T-cell (primary cell): ENCODE data around the gene ELAPOR1. TPM values are rescaled to one million over a fixed set of nuclear protein-coding genes. Genes with fewer than 3 reads are reported as not detected.
"Not testable (repeated sequence)": the region's sequence is repeated elsewhere in the genome, so short reads cannot be mapped to it uniquely, and the experiment has no call there.

Experiments
- ATAC-seq, 4 experiments: fragments of 200-7000 bp in 3 of 4; fragments of 150-1000 bp in 1 of 4; cut with Tn5 transposase; replicated peaks in 1 of 4; 1 replicate in 3 of 4; 2 replicates in 1 of 4; pipeline ENCODE4 v1.10.0; 2021; ENCODE audit warnings: moderate library complexity in 3 of 4, mild to moderate bottlenecking in 2 of 4, moderate number of reproducible peaks in 1 of 4
- CTCF ChIA-PET, 2 donors: fragments of 300-600 bp; sonication (Branson Sonifier 250); formaldehyde crosslinking; loops; one replicate each; lab custom pipeline; 2022; ENCODE audit warnings: antibody characterized with exemption in 2 of 2; lab: Charles Lee
- POLR2A ChIA-PET, 2 donors: fragments of 300-600 bp; sonication (Branson Sonifier 250); formaldehyde crosslinking; loops; one replicate each; lab custom pipeline; 2022; ENCODE audit warnings: antibody characterized with exemption in 2 of 2; lab: Charles Lee
- DNase-seq, 35 experiments: peaks; one replicate each; pipeline versions ENCODE4 v3.0.0 to v3.0.0-alpha.2; 2013 to 2023
- H3K27ac ChIP-seq: one replicate; pipeline ENCODE4 v1.5.1; 2013; ENCODE audit warnings: low read length
- H3K27me3 ChIP-seq, 2 experiments: replicated peaks in 1 of 2; 1 replicate in 1 of 2; 2 replicates in 1 of 2; pipeline versions ENCODE4 v1.6.1 to v1.7.0; 2013; ENCODE audit warnings: low read length in 1 of 2, mixed read lengths in 1 of 2; ENCODE audit not compliant: control insufficient read depth in 2 of 2, insufficient read depth in 2 of 2; ENCODE audit errors: extremely low read depth in 1 of 2
- H3K36me3 ChIP-seq, 2 donors: 1 replicate in 1 of 2; 2 replicates in 1 of 2; pipeline versions ENCODE4 v1.6.1 to v1.7.0; 2013; ENCODE audit warnings: low read length in 1 of 2; ENCODE audit not compliant: control insufficient read depth in 2 of 2, insufficient read depth in 1 of 2; ENCODE audit errors: extremely low read depth in 1 of 2
- H3K4me1 ChIP-seq, 2 experiments: 1 replicate in 1 of 2; 2 replicates in 1 of 2; pipeline versions ENCODE4 v1.6.1 to v1.7.0; 2013; ENCODE audit warnings: low read length in 2 of 2, mixed read lengths in 1 of 2; ENCODE audit not compliant: insufficient read depth in 2 of 2, control insufficient read depth in 1 of 2; ENCODE audit errors: extremely low read depth in 1 of 2
- H3K4me3 ChIP-seq, 2 donors: 1 replicate in 1 of 2; 2 replicates in 1 of 2; pipeline versions ENCODE4 v1.5.1 to v1.7.0; 2013; ENCODE audit warnings: mild to moderate bottlenecking in 2 of 2, low read length in 1 of 2, moderate library complexity in 1 of 2; ENCODE audit not compliant: control insufficient read depth in 1 of 2; ENCODE audit errors: extremely low read depth in 1 of 2
- H3K9me3 ChIP-seq: 2 replicates; pipeline ENCODE4 v1.7.0; 2013
- H3K27ac Mint-ChIP-seq, 2 donors: one replicate each; pipeline ENCODE4 v1.8.0; 2020 to 2021; ENCODE audit warnings: mild to moderate bottlenecking in 2 of 2, mixed read lengths in 2 of 2
- H3K27me3 Mint-ChIP-seq, 2 donors: one replicate each; pipeline ENCODE4 v1.8.0; 2021 to 2022; ENCODE audit warnings: mixed read lengths in 2 of 2
- H3K36me3 Mint-ChIP-seq: one replicate; pipeline ENCODE4 v1.8.0; 2021; ENCODE audit warnings: mixed read lengths
- H3K4me1 Mint-ChIP-seq, 3 donors: one replicate each; pipeline ENCODE4 v1.8.0; 2020 to 2022; ENCODE audit warnings: mixed read lengths in 3 of 3, mild to moderate bottlenecking in 1 of 3
- H3K4me3 Mint-ChIP-seq, 3 donors: one replicate each; pipeline ENCODE4 v1.8.0; 2020 to 2022; ENCODE audit warnings: mild to moderate bottlenecking in 3 of 3, mixed read lengths in 3 of 3, moderate library complexity in 3 of 3
- H3K9me3 Mint-ChIP-seq, 3 donors: one replicate each; pipeline ENCODE4 v1.8.0; 2020 to 2022; ENCODE audit warnings: mixed read lengths in 3 of 3
- WGBS: methylation state at CpG from one replicate; pipeline ENCODE4 v1.1.5; 2013; ENCODE audit warnings: missing lambda C conversion rate; ENCODE audit not compliant: insufficient coverage; 5-methylcytosine and 5-hydroxymethylcytosine counted together
- total RNA-seq, 35 experiments: library from RNA in 6 of 35; stranded (reverse) in 6 of 35; fragments of 120-200 nt in 1 of 35; gene quantifications; one replicate each; pipeline versions ENCODE4 v1.2.1 to v1.2.4 and lab custom pipeline; 2013 to 2026

The ELAPOR1 gene
- total RNA-seq, 5 donors from 2014 or later (not counting 1 experiment from before 2014, with no cell fraction given), result 8.1 to 21.4 (median 16.1) TPM

DNA sequence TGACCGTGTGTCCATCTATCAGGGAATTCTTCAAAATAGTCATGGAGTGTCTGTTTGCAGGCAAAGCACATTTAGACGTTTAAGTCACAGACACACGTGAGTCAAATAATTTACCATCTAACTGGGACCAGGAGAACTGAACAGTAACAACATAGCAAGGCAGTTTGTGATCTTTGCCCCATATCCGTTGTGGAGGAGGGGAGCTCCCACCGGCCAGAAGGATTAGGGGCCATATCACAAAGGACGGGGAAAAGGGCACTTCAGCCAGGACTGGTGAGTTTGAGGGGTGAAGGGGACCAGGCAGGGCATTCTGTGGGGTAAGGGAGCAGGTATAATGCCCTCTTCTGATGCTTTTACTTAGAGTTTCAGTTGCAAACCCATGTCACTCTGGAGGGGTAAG is 22.9 kb downstream of the ELAPOR1 start:
- CTCF ChIA-PET, result no interaction called here
- Mint-ChIP-seq H3K27ac (no peak overlapping the region), H3K36me3 (peaks cover 7% of the 10 kb centered on the region), H3K9me3 (no peaks in the 10 kb centered on the region), H3K27me3 (no peaks in the 10 kb centered on the region), H3K4me3 (no peak overlapping the region), H3K4me1 (peaks cover 5 to 13% (median 12%) of the 10 kb centered on the region in 3 donors)
- peaks cover 0 to 3% of the 10 kb centered on the region in 2 experiments for H3K4me1 ChIP-seq
- no peak overlapping the region for H3K4me3 ChIP-seq
- DNase-seq, result no peak
- H3K27me3 ChIP-seq, result no peaks in the 10 kb centered on the region
- H3K27ac ChIP-seq, result no peak overlapping the region
- H3K36me3 ChIP-seq, result no peaks in the 10 kb centered on the region
- WGBS, result 96% methylated on average over 5 of the region's 6 CpGs
- POLR2A ChIA-PET, result no interaction called here
- H3K9me3 ChIP-seq, result no peaks in the 10 kb centered on the region
- no peak for ATAC-seq

DNA sequence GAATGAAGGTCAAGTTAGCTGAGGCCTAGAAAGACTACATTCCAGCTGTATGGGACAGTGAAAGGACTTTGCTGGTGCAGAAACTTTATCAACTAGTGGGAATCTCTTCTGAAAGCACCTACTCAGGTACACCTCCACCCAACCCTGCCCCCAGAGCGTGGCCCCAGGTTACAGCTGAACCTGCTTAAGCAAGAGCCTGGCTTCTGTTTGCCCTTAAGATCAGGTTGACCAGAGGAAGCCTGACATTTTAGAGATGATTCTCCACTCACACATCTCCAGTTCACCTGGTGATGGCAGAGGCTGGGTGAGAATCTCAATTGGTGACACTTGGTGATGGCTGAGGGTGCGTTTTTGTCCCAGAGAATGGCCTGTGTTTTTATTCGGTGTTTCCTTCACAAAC is 24.0 kb downstream of the ELAPOR1 start:
- peaks cover 10% of the 10 kb centered on the region for H3K36me3 Mint-ChIP-seq
- Histone ChIP-seq H3K4me3 (no peak overlapping the region), H3K27ac (no peak overlapping the region), H3K27me3 (no peaks in the 10 kb centered on the region), H3K4me1 (peaks cover 0 to 3% of the 10 kb centered on the region in 2 experiments), H3K36me3 (no peaks in the 10 kb centered on the region), H3K9me3 (no peaks in the 10 kb centered on the region)
- H3K27me3 Mint-ChIP-seq, result no peaks in the 10 kb centered on the region
- no peak for DNase-seq
- H3K4me1 Mint-ChIP-seq, result peaks cover 5 to 13% (median 12%) of the 10 kb centered on the region in 3 donors
- no peaks in the 10 kb centered on the region for H3K9me3 Mint-ChIP-seq
- 100% methylated on average over 1 of the region's 3 CpGs for WGBS
- no peak overlapping the region for H3K4me3 Mint-ChIP-seq
- POLR2A ChIA-PET, result no interaction called here
- H3K27ac Mint-ChIP-seq, result no peak overlapping the region
- ATAC-seq, result no peak
- CTCF ChIA-PET, result no interaction called here

DNA sequence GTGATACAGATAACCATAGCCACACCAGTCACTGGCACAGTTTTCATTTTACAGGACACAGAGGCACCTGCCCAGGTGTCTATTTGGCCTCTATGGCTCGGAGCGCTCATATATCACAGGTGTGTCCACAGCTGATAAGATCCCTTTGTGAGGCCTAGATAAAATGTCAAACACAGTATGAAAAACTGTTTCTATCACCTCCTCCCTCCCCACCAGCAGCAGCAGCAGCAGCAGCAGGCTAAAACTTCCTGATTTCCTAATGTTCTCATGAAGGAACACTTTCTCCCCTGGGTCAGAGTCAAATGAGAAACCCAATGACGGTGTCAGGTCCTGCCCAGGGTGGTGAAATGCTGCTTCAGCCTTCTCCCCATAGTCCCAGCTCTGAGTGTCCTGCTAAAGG is 24.4 kb downstream of the ELAPOR1 start:
- WGBS, result 91% methylated on average over 2 of the region's 3 CpGs
- ATAC-seq, result no peak
- H3K4me3 Mint-ChIP-seq, result no peak overlapping the region
- no peaks in the 10 kb centered on the region for H3K27me3 Mint-ChIP-seq
- H3K9me3 ChIP-seq, result no peaks in the 10 kb centered on the region
- no peaks in the 10 kb centered on the region for H3K36me3 ChIP-seq
- H3K27me3 ChIP-seq, result no peaks in the 10 kb centered on the region
- no peak overlapping the region for H3K27ac Mint-ChIP-seq
- peaks cover 0 to 3% of the 10 kb centered on the region in 2 experiments for H3K4me1 ChIP-seq
- CTCF ChIA-PET, result no interaction called here
- DNase-seq, result no peak
- peaks cover 10% of the 10 kb centered on the region for H3K36me3 Mint-ChIP-seq
- no peaks in the 10 kb centered on the region for H3K9me3 Mint-ChIP-seq
- POLR2A ChIA-PET, result no interaction called here
- no peak overlapping the region for H3K4me3 ChIP-seq
- peaks cover 5 to 13% (median 12%) of the 10 kb centered on the region in 3 donors for H3K4me1 Mint-ChIP-seq
- no peak overlapping the region for H3K27ac ChIP-seq

DNA sequence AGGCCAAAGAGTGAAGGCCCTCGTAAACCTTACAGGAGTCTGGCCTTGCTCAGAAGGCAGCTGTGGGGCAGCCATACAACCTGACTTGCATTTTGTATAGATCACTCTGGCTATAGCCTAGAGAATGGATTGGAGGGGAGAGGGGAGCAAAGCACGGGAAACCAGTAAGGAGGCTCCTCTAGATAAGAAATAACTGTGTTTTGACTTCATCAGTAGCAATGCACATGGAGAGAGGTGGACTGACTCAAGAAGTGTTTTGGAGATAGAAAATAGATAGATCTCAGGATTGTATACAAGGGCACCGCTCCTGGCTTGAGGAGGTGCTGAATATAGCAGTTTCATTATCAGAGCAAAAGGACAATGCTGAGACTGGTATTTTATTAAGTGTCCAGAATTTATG is 26.5 kb downstream of the ELAPOR1 start:
- H3K9me3 Mint-ChIP-seq, result no peaks in the 10 kb centered on the region
- CTCF ChIA-PET, result no interaction called here
- H3K4me1 ChIP-seq, result no peaks in the 10 kb centered on the region

DNA sequence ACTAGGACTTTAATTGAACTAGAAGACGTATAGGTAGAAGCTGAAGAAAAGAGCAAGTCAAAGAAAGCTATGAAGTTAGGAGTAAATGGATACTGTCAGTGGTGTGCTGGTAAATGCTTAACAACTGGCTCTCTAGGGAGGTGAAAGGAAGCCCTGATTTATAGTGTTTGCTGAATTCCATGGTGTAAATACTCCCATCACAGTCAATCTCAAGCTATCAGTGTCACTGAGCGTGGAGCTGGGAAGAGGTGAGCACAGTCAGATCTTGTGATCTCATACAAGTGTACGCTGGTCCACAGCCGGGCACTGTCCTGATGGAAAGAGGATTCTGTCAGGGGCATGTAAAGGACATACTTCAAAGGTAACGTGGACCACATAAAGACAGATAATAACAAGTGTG is 28.3 kb downstream of the ELAPOR1 start:
- no peaks in the 10 kb centered on the region for H3K4me1 Mint-ChIP-seq
- Histone ChIP-seq H3K4me1 (no peaks in the 10 kb centered on the region), H3K4me3 (no peak overlapping the region), H3K27me3 (no peaks in the 10 kb centered on the region), H3K27ac (no peak overlapping the region), H3K9me3 (no peaks in the 10 kb centered on the region), H3K36me3 (no peaks in the 10 kb centered on the region)
- ChIA-PET POLR2A (no interaction called here), CTCF (interaction anchor here in 1 of 2 donors (0.5 to 0.6 kb wide), 2 partner anchors 10 to 33 kb away, joined by 3 to 5 read pairs; no protein-coding TSS in a partner anchor)
- no peaks in the 10 kb centered on the region for H3K27me3 Mint-ChIP-seq
- H3K36me3 Mint-ChIP-seq, result peaks cover 6% of the 10 kb centered on the region
- H3K9me3 Mint-ChIP-seq, result no peaks in the 10 kb centered on the region
- no peak for DNase-seq
- no peak for ATAC-seq
- H3K4me3 Mint-ChIP-seq, result no peak overlapping the region
- no peak overlapping the region for H3K27ac Mint-ChIP-seq
- WGBS, result 89% methylated on average over 4 of the region's 5 CpGs

More for the DNA sequence above, 26.5 kb downstream of the ELAPOR1 start:
- no peaks in the 10 kb centered on the region for H3K27me3 ChIP-seq
- no peaks in the 10 kb centered on the region for H3K9me3 ChIP-seq
- POLR2A ChIA-PET, result no interaction called here
- 90% methylated on average over 2 of the region's 3 CpGs for WGBS
- ATAC-seq, result no peak
- DNase-seq, result no peak
- no peaks in the 10 kb centered on the region for H3K36me3 ChIP-seq
- H3K27ac Mint-ChIP-seq, result no peak overlapping the region
- H3K4me3 ChIP-seq, result no peak overlapping the region
- H3K4me3 Mint-ChIP-seq, result no peak overlapping the region
- no peaks in the 10 kb centered on the region for H3K4me1 Mint-ChIP-seq
- H3K27me3 Mint-ChIP-seq, result no peaks in the 10 kb centered on the region
- peaks cover 10% of the 10 kb centered on the region for H3K36me3 Mint-ChIP-seq
- H3K27ac ChIP-seq, result no peak overlapping the region

DNA sequence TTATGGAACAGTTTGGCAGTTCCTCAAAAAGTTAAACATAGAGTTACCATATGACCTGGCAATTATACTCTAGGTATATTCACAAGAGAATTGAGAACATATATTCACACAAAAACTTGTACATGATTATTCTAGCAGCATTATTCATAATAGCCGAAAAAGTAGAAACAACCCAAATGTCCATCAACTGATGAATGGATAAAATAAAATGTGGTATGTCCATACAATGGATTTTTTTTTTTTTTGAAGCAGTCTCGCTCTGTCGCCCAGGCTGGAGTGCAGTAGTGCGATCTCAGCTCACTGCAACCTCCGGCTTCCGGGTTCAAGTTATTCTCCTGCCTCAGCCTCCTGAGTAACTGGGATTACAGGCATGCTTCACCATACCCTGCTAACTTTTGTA is 28.8 kb downstream of the ELAPOR1 start:
- H3K4me1 Mint-ChIP-seq, H3K27me3 Mint-ChIP-seq, H3K36me3 Mint-ChIP-seq, H3K4me3 Mint-ChIP-seq, POLR2A ChIA-PET, H3K9me3 ChIP-seq, ATAC-seq, H3K4me1 ChIP-seq, H3K36me3 ChIP-seq, DNase-seq, H3K9me3 Mint-ChIP-seq, H3K4me3 ChIP-seq, H3K27ac ChIP-seq, H3K27ac Mint-ChIP-seq, H3K27me3 ChIP-seq: not testable (repeated sequence)
- CTCF ChIA-PET, result interaction anchor here in 1 of 2 donors (0.6 kb wide), 1 partner anchor 9 kb away, joined by 3 read pairs; no protein-coding TSS in a partner anchor
- WGBS, result no CpG with 5 or more reads among the region's 6 CpGs
